GM21526 (cell line): ENCODE data around the gene PVRIG.
"Not testable (repeated sequence)": the region's sequence is repeated elsewhere in the genome, so short reads cannot be mapped to it uniquely, and the experiment has no call there.

Source experiments
- ATAC-seq: cut with Tn5 transposase; IDR thresholded peaks from one replicate; pipeline ENCODE4 v1.9.1; 2021; ENCODE audit warnings: moderate library complexity; ENCODE audit not compliant: unreplicated experiment, low FRiP score

Gene PVRIG

GRCh38 chr7:100219801-100220585, at the start of gene PVRIG:
TSS of gene PVRIG (plus strand) at chr7:100219949. CDS start at chr7:100219971, 22 bp downstream.
- not testable (repeated sequence) for ATAC-seq

- no peak for ATAC-seq
These were observed 49.5 kb upstream of the PVRIG start for GRCh38 chr7:100170101-100170897.

GRCh38 chr7:100171087-100171681, 48.6 kb upstream of the PVRIG start:
- ATAC-seq, result no peak

- ATAC-seq, result no peak
These were observed 47.9 kb upstream of the PVRIG start for GRCh38 chr7:100171840-100172239.

GRCh38 chr7:100173806-100174495, 45.8 kb upstream of the PVRIG start:
- ATAC-seq, result no peak

GRCh38 chr7:100174582-100174981, 45.2 kb upstream of the PVRIG start:
- no peak for ATAC-seq

GRCh38 chr7:100175296-100175935, 44.3 kb upstream of the PVRIG start:
- ATAC-seq, result no peak

GRCh38 chr7:100176096-100177044, 43.4 kb upstream of the PVRIG start:
- no peak for ATAC-seq

- ATAC-seq, result peak; percentile 68
These were observed 42.4 kb upstream of the PVRIG start, which contains the start of the genes GPC2 and STAG3 for GRCh38 chr7:100177045-100178001. TSS of gene GPC2 (minus strand) at chr7:100177381. CDS start at chr7:100177199, 182 bp downstream. TSS of gene STAG3 (plus strand) at chr7:100177918. CDS start at chr7:100180557, 2,639 bp downstream.

GRCh38 chr7:100180084-100180483, 39.7 kb upstream of the PVRIG start:
- ATAC-seq, result not testable (repeated sequence)

- not testable (repeated sequence) for ATAC-seq
These were observed 37.1 kb upstream of the PVRIG start for GRCh38 chr7:100182616-100183015.

GRCh38 chr7:100183090-100183489, 36.7 kb upstream of the PVRIG start:
- not testable (repeated sequence) for ATAC-seq

GRCh38 chr7:100185726-100186125, 34.0 kb upstream of the PVRIG start:
- ATAC-seq, result no peak

- ATAC-seq, result no peak
These were observed 30.7 kb upstream of the PVRIG start for GRCh38 chr7:100189061-100189460.

GRCh38 chr7:100190048-100190711, 29.6 kb upstream of the PVRIG start:
- ATAC-seq, result no peak

- no peak for ATAC-seq
These were observed 28.0 kb upstream of the PVRIG start for GRCh38 chr7:100191775-100192174.

- not testable (repeated sequence) for ATAC-seq
These were observed 27.4 kb upstream of the PVRIG start for GRCh38 chr7:100192281-100192862.
